GM23338 (cell line): ENCODE measurements around the gene FUT8.

Experiments
- CREB1 ChIP-seq: fragments of 250-450 bp; sonication (Bioruptor Pico); IDR thresholded peaks from 2 replicates; pipeline ENCODE4 v1.5.0; 2020; ENCODE audit warnings: low read depth, mild to moderate bottlenecking, moderate library complexity
- CTCF ChIP-seq, 2 experiments: fragments of 200-600 bp in 1 of 2; sonication (generic) in 1 of 2; conservative IDR thresholded peaks; 2 replicates each; pipeline versions ENCODE4 v1.5.1 to v1.6.1; 2016 to 2017; ENCODE audit warnings: antibody characterized with exemption in 2 of 2, low read depth in 2 of 2, mild to moderate bottlenecking in 2 of 2, moderate library complexity in 1 of 2
- EZH2 ChIP-seq: fragments of 200-600 bp; sonication (generic); IDR thresholded peaks from one replicate; pipeline ENCODE4 v1.8.0; 2017; ENCODE audit warnings: antibody characterized with exemption, mild to moderate bottlenecking, low read depth; ENCODE audit not compliant: unreplicated experiment
- EZH2phosphoT487 ChIP-seq: fragments of 200-600 bp; sonication (generic); IDR thresholded peaks from one replicate; pipeline ENCODE4 v1.8.1; 2018; ENCODE audit warnings: antibody characterized with exemption; ENCODE audit not compliant: unreplicated experiment
- JUNB ChIP-seq: IDR thresholded peaks from one replicate; pipeline ENCODE4 v1.6.1; 2016; ENCODE audit warnings: antibody characterized with exemption; ENCODE audit not compliant: unreplicated experiment
- NANOG ChIP-seq: IDR thresholded peaks from 2 replicates; pipeline ENCODE4 v1.6.1; 2016; ENCODE audit warnings: antibody characterized with exemption, borderline replicate concordance
- POLR2AphosphoS5 ChIP-seq: IDR thresholded peaks from 2 replicates; pipeline ENCODE4 v1.6.1; 2016; ENCODE audit warnings: antibody characterized with exemption, low read depth
- REST ChIP-seq: IDR thresholded peaks from one replicate; pipeline ENCODE4 v1.6.1; 2018; ENCODE audit warnings: antibody characterized with exemption; ENCODE audit not compliant: unreplicated experiment
- ZNF114 ChIP-seq: fragments of 250-450 bp; sonication (Bioruptor Pico); IDR thresholded peaks from 2 replicates; pipeline ENCODE4 v1.5.0; 2020; ENCODE audit warnings: mild to moderate bottlenecking, moderate library complexity
- ZNF331 ChIP-seq: fragments of 250-450 bp; sonication (Bioruptor Pico); IDR thresholded peaks from 2 replicates; pipeline ENCODE4 v1.5.0; 2020; ENCODE audit warnings: low read depth, mild to moderate bottlenecking, moderate library complexity

GRCh38 chr14:65438266-65438933, 25.9 kb downstream of the FUT8 start:
- TF ChIP-seq EZH2 (no peak), CTCF (conservative IDR thresholded peaks at IDR 0.05; ENCODE audit: low read depth in 2 of 2) (no peak), POLR2AphosphoS5 (no peak), NANOG (no peak), CREB1 (no peak), REST (no peak), EZH2phosphoT487 (no peak), ZNF114 (CRISPR knock-in tag) (no peak), JUNB (no peak), ZNF331 (CRISPR knock-in tag) (no peak)
